HEK293 (cell line): Measurements from ENCODE around the gene TLNRD1.

Experiments
- CTCF ChIA-PET: fragments of 350-600 bp; formaldehyde crosslinking; extraction: SDS; loops from one replicate; lab custom pipeline; 2021; ENCODE audit warnings: antibody characterized with exemption; lab: Yijun Ruan, JAX
- POLR2A ChIA-PET: fragments of 300-600 bp; formaldehyde crosslinking; extraction: SDS; loops from one replicate; lab custom pipeline; 2020; ENCODE audit warnings: antibody characterized with exemption, inconsistent platforms; lab: Yijun Ruan, JAX
- H3K27ac ChIP-seq: fragments of 200-500 bp; sonication (Bioruptor generic); 2 replicates; pipeline ENCODE4 v1.5.1; 2014; ENCODE audit warnings: low read depth, low read length, control low read depth, inconsistent platforms; ENCODE audit errors: extremely low read depth
- H3K36me3 ChIP-seq, 2 experiments: fragments of 200-500 bp in 1 of 2; sonication (Bioruptor generic) in 1 of 2; 1 replicate in 1 of 2; 2 replicates in 1 of 2; pipeline ENCODE4 v1.5.1; 2014 to 2017; ENCODE audit warnings: inconsistent platforms in 2 of 2, low read length in 2 of 2; ENCODE audit not compliant: control insufficient read depth in 2 of 2, insufficient read depth in 1 of 2
- H3K4me1 ChIP-seq: fragments of 200-500 bp; sonication (Bioruptor generic); 2 replicates; pipeline ENCODE4 v1.5.1; 2014; ENCODE audit warnings: mild to moderate bottlenecking, low read length, inconsistent platforms; ENCODE audit not compliant: control insufficient read depth, insufficient read depth
- H3K4me3 ChIP-seq: 2 replicates; pipeline ENCODE4 v1.5.1; 2011; ENCODE audit warnings: low read depth, mild to moderate bottlenecking, control low read depth, low read length, moderate library complexity
- H3K9me3 ChIP-seq: fragments of 200-500 bp; sonication (Bioruptor generic); 2 replicates; pipeline ENCODE4 v1.5.1; 2014; ENCODE audit warnings: low read depth, low read length, inconsistent platforms; ENCODE audit not compliant: control insufficient read depth, insufficient read depth
- GLI2 ChIP-seq: fragments of 450-650 bp; formaldehyde crosslinking; IDR thresholded peaks from 2 replicates; pipeline ENCODE4; 2017; ENCODE audit warnings: missing biosample characterization, missing genetic modification characterization, low read depth, borderline replicate concordance
- KLF10 ChIP-seq: fragments of 450-650 bp; IDR thresholded peaks from 2 replicates; pipeline ENCODE4 v1.5.1; 2018; ENCODE audit warnings: missing biosample characterization, mild to moderate bottlenecking, missing genetic modification characterization
- MYNN ChIP-seq: fragments of 450-650 bp; formaldehyde crosslinking; IDR thresholded peaks from 2 replicates; pipeline ENCODE4 v1.5.1; 2016; ENCODE audit warnings: missing biosample characterization, missing genetic modification characterization, borderline replicate concordance
- PBX3 ChIP-seq: sonication (generic); formaldehyde crosslinking; IDR thresholded peaks from 2 replicates; pipeline ENCODE4 v1.8.1; 2022; ENCODE audit warnings: mild to moderate bottlenecking, moderate library complexity, missing genetic modification reagents
- TSHZ1 ChIP-seq: fragments of 450-650 bp; formaldehyde crosslinking; IDR thresholded peaks from 2 replicates; pipeline ENCODE4 v1.5.1; 2016; ENCODE audit warnings: missing biosample characterization, missing genetic modification characterization, borderline replicate concordance
- ZBTB44 ChIP-seq: fragments of 450-650 bp; IDR thresholded peaks from 2 replicates; pipeline ENCODE4 v1.5.1; 2018; ENCODE audit warnings: missing biosample characterization, mild to moderate bottlenecking, missing genetic modification characterization
- ZBTB7A ChIP-seq: fragments of 450-650 bp; formaldehyde crosslinking; IDR thresholded peaks from 2 replicates; pipeline ENCODE4 v1.5.1; 2016; ENCODE audit warnings: low read depth, missing biosample characterization, missing genetic modification characterization
- ZBTB8A ChIP-seq: fragments of 450-650 bp; formaldehyde crosslinking; IDR thresholded peaks from 2 replicates; pipeline ENCODE4 v1.5.1; 2016; ENCODE audit warnings: missing biosample characterization, missing genetic modification characterization
- ZNF10 ChIP-seq: fragments of 450-650 bp; formaldehyde crosslinking; IDR thresholded peaks from 2 replicates; pipeline ENCODE4 v1.5.1; 2017; ENCODE audit warnings: missing biosample characterization, missing genetic modification characterization
- ZNF114 ChIP-seq: fragments of 450-650 bp; formaldehyde crosslinking; IDR thresholded peaks from 2 replicates; pipeline ENCODE4 v1.5.0; 2017; ENCODE audit warnings: missing biosample characterization, missing genetic modification characterization
- ZNF138 ChIP-seq: fragments of 450-650 bp; formaldehyde crosslinking; IDR thresholded peaks from 2 replicates; pipeline ENCODE4 v1.5.1; 2016; ENCODE audit warnings: missing biosample characterization, missing genetic modification characterization, borderline replicate concordance
- ZNF146 ChIP-seq: fragments of 450-650 bp; formaldehyde crosslinking; IDR thresholded peaks from 2 replicates; pipeline ENCODE4 v1.5.1; 2016; ENCODE audit warnings: missing biosample characterization, missing genetic modification characterization
- ZNF248 ChIP-seq: fragments of 450-650 bp; formaldehyde crosslinking; IDR thresholded peaks from 2 replicates; pipeline ENCODE4 v1.5.1; 2017; ENCODE audit warnings: missing biosample characterization, missing genetic modification characterization
- ZNF280D ChIP-seq: fragments of 450-650 bp; formaldehyde crosslinking; IDR thresholded peaks from 2 replicates; pipeline ENCODE4 v1.5.1; 2016; ENCODE audit warnings: missing biosample characterization, missing genetic modification characterization
- ZNF324 ChIP-seq: fragments of 450-650 bp; formaldehyde crosslinking; IDR thresholded peaks from 2 replicates; pipeline ENCODE4 v1.5.1; 2016; ENCODE audit warnings: missing biosample characterization, missing genetic modification characterization
- ZNF48 ChIP-seq: fragments of 450-650 bp; formaldehyde crosslinking; IDR thresholded peaks from 2 replicates; pipeline ENCODE4 v1.5.1; 2016; ENCODE audit warnings: missing biosample characterization, missing genetic modification characterization
- ZNF548 ChIP-seq: fragments of 450-650 bp; formaldehyde crosslinking; IDR thresholded peaks from 2 replicates; pipeline ENCODE4 v1.5.1; 2016; ENCODE audit warnings: missing biosample characterization, missing genetic modification characterization
- ZNF585B ChIP-seq: fragments of 450-650 bp; formaldehyde crosslinking; IDR thresholded peaks from 2 replicates; pipeline ENCODE4 v1.5.1; 2016; ENCODE audit warnings: missing biosample characterization, missing genetic modification characterization
- ZNF645 ChIP-seq: fragments of 450-650 bp; formaldehyde crosslinking; IDR thresholded peaks from 2 replicates; pipeline ENCODE4; 2016; ENCODE audit warnings: missing biosample characterization, missing genetic modification characterization
- ZNF658 ChIP-seq: fragments of 450-650 bp; formaldehyde crosslinking; IDR thresholded peaks from 2 replicates; pipeline ENCODE4; 2016; ENCODE audit warnings: missing biosample characterization, missing genetic modification characterization
- ZNF785 ChIP-seq: fragments of 450-650 bp; formaldehyde crosslinking; IDR thresholded peaks from 2 replicates; pipeline ENCODE4 v1.5.1; 2016; ENCODE audit warnings: missing biosample characterization, missing genetic modification characterization
- ZNF830 ChIP-seq: fragments of 450-650 bp; IDR thresholded peaks from 2 replicates; pipeline ENCODE4 v1.5.0; 2018; ENCODE audit warnings: missing biosample characterization, missing genetic modification characterization, low read depth, mild to moderate bottlenecking, moderate library complexity
- ZSCAN18 ChIP-seq: fragments of 450-650 bp; formaldehyde crosslinking; IDR thresholded peaks from 2 replicates; pipeline ENCODE4 v1.5.1; 2016; ENCODE audit warnings: missing biosample characterization, missing genetic modification characterization

The TLNRD1 gene

GRCh38 chr15:80989518-80990478, 10.9 kb upstream of the TLNRD1 start, which contains the start of gene MESD:
Gene MESD (minus strand): TSS chr15:80989819. CDS start chr15:80989791, 28 bp downstream.
- Histone ChIP-seq H3K4me3 (peak within 1 kb of the TSS; percentile 95), H3K4me1 (peaks cover 13% of the 10 kb centered on the region), H3K9me3 (no peaks in the 10 kb centered on the region), H3K27ac (peak within 1 kb of the TSS; percentile 56), H3K36me3 (peaks cover 0 to 4% of the 10 kb centered on the region in 2 experiments; a peak in 1 of 3 replicates)
- POLR2A ChIA-PET: interaction anchor here (0.6 to 2.0 kb wide), 5 partner anchors 9 to 359 kb away, joined by 3 to 22 read pairs (median 4); partner anchors contain the start of gene TLNRD1
- CTCF ChIA-PET: interaction anchor here (0.7 to 6.3 kb wide), 7 partner anchors 21 to 1073 kb away, joined by 3 to 46 read pairs (median 4); partner anchors contain the start of gene ABHD17C
- no peak for TF ChIP-seq MYNN (tag by site-specific recombination)
- TF ChIP-seq ZBTB7A (tag by site-specific recombination): peak; percentile 86
- TF ChIP-seq ZNF830 (tag by site-specific recombination): no peak
- TF ChIP-seq ZNF10 (tag by site-specific recombination): no peak
- peak; percentile 39 for TF ChIP-seq ZNF146 (tag by site-specific recombination)
- TF ChIP-seq ZNF585B (tag by site-specific recombination): no peak
- TF ChIP-seq GLI2: no peak
- no peak for TF ChIP-seq ZNF645
- no peak for TF ChIP-seq ZNF48 (tag by site-specific recombination)
- no peak for TF ChIP-seq ZBTB44
- TF ChIP-seq KLF10 (tag by site-specific recombination): peak; percentile 95
- TF ChIP-seq ZBTB8A (tag by site-specific recombination): peak; percentile 70
- peak; percentile 74; the same call in 1 of the 2 replicates for TF ChIP-seq PBX3 (CRISPR knock-in tag)
- TF ChIP-seq TSHZ1 (tag by site-specific recombination): no peak
- TF ChIP-seq ZNF280D (tag by site-specific recombination): 0 out of 2 replicates have a peak, but pooled peaks have one; percentile 41
- peak; percentile 86 for TF ChIP-seq ZNF324 (tag by site-specific recombination)
- TF ChIP-seq ZNF114: no peak
- TF ChIP-seq ZNF138 (tag by site-specific recombination): no peak
- TF ChIP-seq ZSCAN18 (tag by site-specific recombination): no peak
- TF ChIP-seq ZNF248 (tag by site-specific recombination): no peak
- no peak for TF ChIP-seq ZNF658 (tag by site-specific recombination)
- no peak for TF ChIP-seq ZNF785 (tag by site-specific recombination)
- 0 out of 2 replicates have a peak, but pooled peaks have one; percentile 15 for TF ChIP-seq ZNF548 (tag by site-specific recombination)
